WTC11 (cell line): ENCODE results near the gene ROBO1. TPM values are rescaled to one million over a fixed set of nuclear protein-coding genes. Genes with fewer than 3 reads are reported as not detected.

Experiments used
- ATAC-seq: fragments of 200-7000 bp; cut with Tn5 transposase; 2 replicates; pipeline ENCODE4 v1.10.0; 2021; ENCODE audit warnings: mild to moderate bottlenecking, moderate library complexity
- CTCF ChIA-PET: fragments of 300-600 bp; sonication (Branson Sonifier 250); formaldehyde crosslinking; loops from one replicate; lab custom pipeline; 2021; ENCODE audit warnings: antibody characterized with exemption; lab: Charles Lee
- POLR2A ChIA-PET: fragments of 350-600 bp; sonication (Branson Sonifier 250); formaldehyde crosslinking; loops from one replicate; lab custom pipeline; 2021; ENCODE audit warnings: antibody characterized with exemption; lab: Charles Lee
- DNase-seq: peaks from one replicate; pipeline ENCODE4 v3.0.0; 2021; ENCODE audit warnings: low spot score
- H3K27ac Mint-ChIP-seq: 2 replicates; pipeline ENCODE4 v1.8.0; 2021; ENCODE audit warnings: mixed read lengths
- H3K27me3 Mint-ChIP-seq: 2 replicates; pipeline ENCODE4 v1.8.0; 2021; ENCODE audit warnings: low read depth, mild to moderate bottlenecking, moderate library complexity, mixed read lengths
- H3K36me3 Mint-ChIP-seq: 2 replicates; pipeline ENCODE4 v1.8.0; 2021; ENCODE audit warnings: mixed read lengths
- H3K4me1 Mint-ChIP-seq: 2 replicates; pipeline ENCODE4 v1.8.0; 2022; ENCODE audit warnings: mixed read lengths
- H3K4me3 Mint-ChIP-seq: 2 replicates; pipeline ENCODE4 v1.8.0; 2021; ENCODE audit warnings: mild to moderate bottlenecking, moderate library complexity, mixed read lengths
- H3K9me3 Mint-ChIP-seq: 2 replicates; pipeline ENCODE4 v1.8.0; 2021; ENCODE audit warnings: mixed read lengths
- AFF4 ChIP-seq: sonication (generic); formaldehyde crosslinking; IDR thresholded peaks from 2 replicates; pipeline ENCODE4 v1.8.1; 2023; ENCODE audit warnings: mild to moderate bottlenecking, missing genetic modification reagents, borderline replicate concordance
- AR ChIP-seq: fragments of 250-450 bp; sonication (Bioruptor Pico); IDR thresholded peaks from 2 replicates; pipeline ENCODE4 v1.9.0; 2021; ENCODE audit warnings: mild to moderate bottlenecking
- ARID4B ChIP-seq: sonication (generic); formaldehyde crosslinking; IDR thresholded peaks from 2 replicates; pipeline ENCODE4 v1.8.0; 2023; ENCODE audit warnings: missing genetic modification reagents, mild to moderate bottlenecking, borderline replicate concordance
- CREM ChIP-seq: sonication (generic); formaldehyde crosslinking; IDR thresholded peaks from 2 replicates; pipeline ENCODE4 v1.8.1; 2022; ENCODE audit warnings: mild to moderate bottlenecking, missing genetic modification reagents, moderate library complexity
- EMX1 ChIP-seq: fragments of 250-450 bp; sonication (Bioruptor Pico); IDR thresholded peaks from 2 replicates; pipeline ENCODE4 v1.8.0; 2021; ENCODE audit warnings: mild to moderate bottlenecking
- FOXP1 ChIP-seq: sonication (generic); formaldehyde crosslinking; IDR thresholded peaks from 2 replicates; pipeline ENCODE4 v1.8.0; 2022; ENCODE audit warnings: missing genetic modification reagents, mild to moderate bottlenecking, moderate library complexity, borderline replicate concordance
- GABPB1 ChIP-seq: sonication (generic); formaldehyde crosslinking; IDR thresholded peaks from 2 replicates; pipeline ENCODE4 v1.8.1; 2023; ENCODE audit warnings: mild to moderate bottlenecking, missing genetic modification reagents
- GTF2I ChIP-seq: fragments of 250-450 bp; sonication (Bioruptor Pico); conservative IDR thresholded peaks from 2 replicates; pipeline ENCODE4 v1.4.0; 2021; ENCODE audit warnings: mild to moderate bottlenecking
- HMGA2 ChIP-seq: fragments of 250-450 bp; sonication (Bioruptor Pico); IDR thresholded peaks from 2 replicates; pipeline ENCODE4 v1.4.0; 2021; ENCODE audit warnings: mild to moderate bottlenecking, moderate library complexity
- MLX ChIP-seq: sonication (generic); formaldehyde crosslinking; IDR thresholded peaks from 2 replicates; pipeline ENCODE4 v1.8.1; 2023; ENCODE audit warnings: mild to moderate bottlenecking, missing genetic modification reagents, moderate library complexity
- NFE2L1 ChIP-seq: sonication (generic); formaldehyde crosslinking; IDR thresholded peaks from 2 replicates; pipeline ENCODE4 v1.8.1; 2023; ENCODE audit warnings: missing genetic modification reagents
- NR1H2 ChIP-seq: sonication (generic); formaldehyde crosslinking; IDR thresholded peaks from 2 replicates; pipeline ENCODE4 v1.9.0; 2021; ENCODE audit warnings: mild to moderate bottlenecking, moderate library complexity, missing genetic modification reagents
- OVOL2 ChIP-seq: fragments of 250-450 bp; sonication (Bioruptor Pico); IDR thresholded peaks from 2 replicates; pipeline ENCODE4 v1.9.0; 2021; ENCODE audit warnings: mild to moderate bottlenecking, borderline replicate concordance
- USF2 ChIP-seq: sonication (generic); formaldehyde crosslinking; IDR thresholded peaks from 2 replicates; pipeline ENCODE4 v1.8.1; 2023; ENCODE audit warnings: mild to moderate bottlenecking, missing genetic modification reagents, moderate library complexity
- ZMAT4 ChIP-seq: fragments of 250-450 bp; sonication (Bioruptor Pico); IDR thresholded peaks from 2 replicates; pipeline ENCODE4 v1.9.0; 2021; ENCODE audit warnings: mild to moderate bottlenecking
- ZNF138 ChIP-seq: sonication (generic); formaldehyde crosslinking; conservative IDR thresholded peaks from 2 replicates; pipeline ENCODE4 v1.8.1; 2022; ENCODE audit warnings: mild to moderate bottlenecking, moderate library complexity, missing genetic modification reagents
- ZNF416 ChIP-seq: fragments of 250-450 bp; sonication (Bioruptor Pico); IDR thresholded peaks from 2 replicates; pipeline ENCODE4 v1.9.0; 2021; ENCODE audit warnings: mild to moderate bottlenecking, inconsistent platforms
- ZNF671 ChIP-seq: fragments of 250-450 bp; sonication (Bioruptor Pico); IDR thresholded peaks from 2 replicates; pipeline ENCODE4 v1.8.0; 2021; ENCODE audit warnings: mild to moderate bottlenecking
- total RNA-seq: library from RNA; stranded (reverse); gene quantifications from 3 replicates; pipeline ENCODE4 v1.2.3, GENCODE V29; 2021

ROBO1 gene
- total RNA-seq, 1 experiment from 2014 or later: 90.9 TPM

- H3K4me1 Mint-ChIP-seq: no peaks in the 10 kb centered on the region
- H3K27ac Mint-ChIP-seq: no peak overlapping the region
- H3K9me3 Mint-ChIP-seq: no peaks in the 10 kb centered on the region
- no peak overlapping the region for H3K4me3 Mint-ChIP-seq
- no peaks in the 10 kb centered on the region for H3K36me3 Mint-ChIP-seq
- ChIA-PET CTCF (no interaction called here), POLR2A (no interaction called here)
- DNase-seq (no peak), ATAC-seq (no peak)
- TF ChIP-seq ZMAT4 (CRISPR knock-in tag) (no peak), EMX1 (CRISPR knock-in tag) (no peak), OVOL2 (CRISPR knock-in tag) (no peak), ARID4B (CRISPR knock-in tag) (no peak)
- H3K27me3 Mint-ChIP-seq: no peaks in the 10 kb centered on the region
These were observed 215.8 kb downstream of the ROBO1 start for GRCh38 chr3:79551997-79552396.

- ATAC-seq (no peak), DNase-seq (no peak)
- CTCF ChIA-PET: no interaction called here
- Mint-ChIP-seq H3K27ac (no peak overlapping the region), H3K27me3 (no peaks in the 10 kb centered on the region), H3K9me3 (no peaks in the 10 kb centered on the region), H3K4me1 (no peaks in the 10 kb centered on the region), H3K36me3 (no peaks in the 10 kb centered on the region), H3K4me3 (no peak overlapping the region)
- POLR2A ChIA-PET: no interaction called here
- TF ChIP-seq ZNF416 (CRISPR knock-in tag) (no peak), ZMAT4 (CRISPR knock-in tag) (no peak), AR (CRISPR knock-in tag) (no peak), ZNF671 (CRISPR knock-in tag) (no peak), NR1H2 (CRISPR knock-in tag) (no peak), GABPB1 (CRISPR knock-in tag) (no peak), FOXP1 (CRISPR knock-in tag) (no peak), ZNF138 (CRISPR knock-in tag) (no peak), GTF2I (CRISPR knock-in tag) (no peak)
These were observed 216.4 kb downstream of the ROBO1 start for GRCh38 chr3:79551321-79551892.

- Mint-ChIP-seq H3K4me1 (no peaks in the 10 kb centered on the region), H3K36me3 (no peaks in the 10 kb centered on the region), H3K27me3 (no peaks in the 10 kb centered on the region), H3K9me3 (no peaks in the 10 kb centered on the region), H3K4me3 (no peak overlapping the region), H3K27ac (no peak overlapping the region)
- ATAC-seq (no peak), DNase-seq (no peak)
- ChIA-PET CTCF (no interaction called here), POLR2A (no interaction called here)
- TF ChIP-seq CREM (CRISPR knock-in tag): no peak
- TF ChIP-seq HMGA2: no peak
- no peak for TF ChIP-seq AFF4 (CRISPR knock-in tag)
- TF ChIP-seq NFE2L1 (CRISPR knock-in tag): no peak
- TF ChIP-seq USF2 (CRISPR knock-in tag): no peak
- TF ChIP-seq MLX (CRISPR knock-in tag): no peak
These were observed 224.4 kb downstream of the ROBO1 start for GRCh38 chr3:79543218-79543982.
